ENCODE measurements around the gene CACNG1.
"Not testable (repeated sequence)": the region's sequence is repeated elsewhere in the genome, so short reads cannot be mapped to it uniquely, and the experiment has no call there.

The CACNG1 gene

GRCh38 chr17:67026341-67026740 lies 18.0 kb upstream of the CACNG1 start:
- DNase-seq, result no peak

DNA sequence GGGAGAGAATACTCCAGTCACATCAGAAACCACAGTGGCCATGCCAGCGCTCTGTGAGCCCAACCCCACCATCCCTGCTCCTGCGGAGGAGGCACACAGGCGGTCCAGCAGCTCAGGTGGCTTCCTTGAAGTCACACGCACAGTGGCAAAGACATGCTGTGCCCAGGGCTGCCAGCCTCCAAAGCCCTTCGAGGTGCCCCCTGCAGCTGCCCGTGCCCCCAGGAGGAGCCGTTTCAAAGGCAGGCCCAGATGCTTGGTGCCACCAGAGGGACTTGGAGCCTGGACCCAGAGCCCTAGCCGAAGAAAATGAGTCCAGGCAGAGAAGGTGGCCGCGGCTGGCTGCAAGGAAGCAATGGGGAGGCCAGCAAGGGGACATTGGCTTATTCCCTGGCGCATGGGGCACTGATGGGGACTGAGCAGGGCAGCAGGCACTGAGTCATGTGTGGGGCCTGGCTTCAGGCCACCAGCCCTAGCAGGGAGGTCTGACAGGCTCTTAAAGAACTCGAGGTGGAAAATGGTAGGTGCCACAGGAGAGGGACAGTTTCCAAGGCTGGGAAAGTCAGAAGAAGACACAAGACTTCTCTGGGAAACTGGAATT lies 17.2 kb upstream of the CACNG1 start:
- DNase-seq, result no peak

GRCh38 chr17:67030641-67031040 lies 13.7 kb upstream of the CACNG1 start:
- DNase-seq, result no peak

DNA sequence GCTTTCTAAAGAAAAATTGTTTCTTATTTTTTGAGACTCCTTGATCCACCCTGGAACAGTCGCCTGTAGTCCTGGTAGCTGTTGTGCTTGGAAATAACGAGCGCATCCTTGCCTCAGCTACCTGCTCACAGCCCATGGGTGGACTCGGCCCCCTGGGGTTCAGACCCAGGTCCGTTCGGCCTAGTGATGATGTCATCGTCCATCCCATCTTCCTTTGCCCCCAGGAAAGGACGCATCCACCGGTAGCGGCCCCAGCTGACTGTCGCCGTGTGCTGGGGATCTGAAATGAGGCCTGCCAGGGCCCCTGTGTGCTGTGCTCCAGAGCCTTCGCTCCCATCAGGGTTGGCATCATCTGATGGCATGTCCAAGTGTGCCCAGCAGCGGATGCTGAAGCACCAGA lies 12.0 kb upstream of the CACNG1 start:
- no peak for DNase-seq

- DNase-seq, result no peak
Observed at GRCh38 chr17:67032985-67033384, 11.4 kb upstream of the CACNG1 start.

DNA sequence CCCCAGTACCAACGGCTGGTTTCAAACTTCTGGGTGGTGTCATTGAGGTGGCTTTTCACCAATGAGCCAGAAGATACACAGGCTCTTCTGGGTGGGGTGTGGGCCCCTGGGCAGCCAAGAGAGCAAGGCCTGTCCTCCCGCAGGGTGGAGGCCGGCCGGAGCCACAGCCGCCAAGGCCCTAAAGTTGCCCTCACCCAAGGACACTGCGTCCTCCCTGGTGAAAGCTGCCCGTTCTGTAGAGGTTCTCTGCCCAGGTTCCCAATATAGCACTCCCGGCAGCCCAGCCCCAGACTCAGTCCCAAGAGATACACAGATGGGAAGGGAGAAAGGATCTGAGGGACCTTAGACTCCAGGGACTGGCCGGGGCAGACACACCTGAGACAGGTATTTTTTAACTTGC lies 10.7 kb upstream of the CACNG1 start:
- DNase-seq, result no peak

DNA sequence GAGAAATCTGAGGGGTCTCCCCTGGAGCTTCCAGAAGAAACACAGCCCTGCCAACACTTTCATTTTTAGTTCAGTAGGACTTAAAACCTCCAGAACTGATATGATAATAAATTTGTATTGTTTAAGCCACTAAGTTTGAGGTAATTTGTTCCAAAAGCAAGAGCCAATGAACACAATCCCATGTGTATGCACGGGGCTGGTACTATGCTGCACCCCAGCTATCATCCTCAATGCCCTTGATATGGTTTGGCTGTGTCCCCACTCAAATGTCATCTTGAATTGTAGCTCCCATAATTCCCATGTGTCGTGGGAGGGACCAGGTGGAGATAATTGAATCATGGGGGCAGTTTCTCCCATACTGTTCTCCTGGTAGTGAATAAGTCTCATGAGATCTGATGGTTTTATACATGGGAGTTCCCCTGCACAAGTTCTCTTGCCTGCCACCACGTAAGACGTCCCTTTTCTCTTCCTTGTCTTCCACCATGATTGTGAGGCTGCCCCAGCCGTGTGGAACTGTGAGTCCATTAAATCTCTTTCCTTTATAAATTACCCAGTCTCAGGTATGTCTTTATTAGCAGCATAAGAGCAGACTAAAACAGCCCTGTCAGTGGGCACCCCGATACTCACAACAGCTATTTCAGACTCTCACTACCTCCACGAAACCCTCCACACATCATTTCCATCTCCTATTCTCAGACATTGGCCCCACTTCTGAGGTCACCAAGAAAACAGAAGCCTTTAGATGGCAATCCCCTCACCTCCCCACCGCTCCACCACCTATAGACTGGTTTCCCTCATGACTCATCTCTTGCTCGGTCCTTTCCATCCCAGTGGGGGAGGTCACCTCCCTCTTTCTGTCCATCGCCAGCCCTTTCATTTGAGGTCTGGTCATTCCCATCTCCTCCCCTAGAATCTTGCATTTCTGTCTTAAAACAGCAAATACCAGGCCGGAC lies 8.9 kb upstream of the CACNG1 start:
- no peak for DNase-seq

DNA sequence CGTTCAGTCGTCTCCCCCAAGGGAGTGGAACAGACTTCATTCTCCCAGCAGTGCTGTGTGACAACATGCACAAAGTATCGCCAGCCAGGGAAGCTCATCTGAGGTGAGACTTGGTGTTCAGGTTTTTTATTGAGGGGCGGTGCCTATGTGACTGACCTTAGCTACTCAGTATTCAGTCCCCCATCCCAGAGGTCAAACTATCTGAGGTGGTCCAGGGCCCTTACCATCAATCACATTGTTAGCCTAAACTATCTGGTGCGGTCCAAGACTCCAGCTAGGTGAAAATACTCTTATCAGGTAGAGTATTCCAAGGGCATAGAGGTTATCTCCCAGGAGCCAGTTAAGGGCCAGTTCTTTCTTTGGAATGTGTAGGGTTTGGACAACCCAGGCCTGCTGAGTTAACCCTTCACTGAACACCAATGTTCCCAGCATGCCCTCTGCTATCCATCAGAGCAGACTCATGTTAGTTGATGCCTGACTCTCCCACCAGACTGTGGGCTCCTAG lies 5.4 kb upstream of the CACNG1 start:
- no peak for DNase-seq

DNA sequence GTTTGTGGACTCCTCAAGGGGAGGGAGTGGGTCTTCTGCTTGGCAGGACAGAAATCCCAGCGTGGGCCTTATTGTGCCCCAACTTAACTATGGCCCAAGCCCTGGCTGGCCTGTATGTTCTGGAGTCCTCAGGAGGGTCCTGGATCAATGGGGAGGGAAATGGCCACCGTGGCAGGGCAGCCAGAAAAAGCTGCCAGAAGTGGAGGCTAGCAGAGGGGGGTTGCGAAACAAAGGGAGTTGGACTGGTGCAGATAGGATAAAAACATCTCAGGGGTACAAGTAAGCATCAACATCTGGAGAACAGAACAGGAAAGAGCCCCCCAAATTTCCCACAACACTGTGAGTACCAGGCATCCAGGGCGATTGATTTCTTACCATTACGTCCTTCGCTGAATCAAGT lies 3.7 kb upstream of the CACNG1 start:
- no peak for DNase-seq

DNA sequence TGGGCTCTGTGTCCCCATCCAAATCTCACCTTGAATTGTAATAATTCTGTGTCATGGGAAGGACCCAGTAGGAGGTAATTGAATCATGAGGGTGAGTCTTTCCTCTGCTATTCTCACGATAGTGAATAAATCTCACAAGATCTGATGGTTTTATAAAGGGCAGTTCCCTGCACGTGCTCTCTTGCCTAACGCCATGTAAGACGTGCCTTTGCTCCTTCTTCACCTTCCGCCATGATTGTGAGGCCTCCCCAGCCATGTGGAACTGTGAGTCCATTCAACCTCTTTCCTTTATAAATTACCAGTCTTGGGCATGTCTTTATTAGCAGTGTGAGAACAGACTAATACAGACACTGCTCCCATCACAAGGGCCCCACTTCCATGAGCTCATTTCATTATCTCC lies 3.2 kb upstream of the CACNG1 start:
- DNase-seq, result not testable (repeated sequence)

DNA sequence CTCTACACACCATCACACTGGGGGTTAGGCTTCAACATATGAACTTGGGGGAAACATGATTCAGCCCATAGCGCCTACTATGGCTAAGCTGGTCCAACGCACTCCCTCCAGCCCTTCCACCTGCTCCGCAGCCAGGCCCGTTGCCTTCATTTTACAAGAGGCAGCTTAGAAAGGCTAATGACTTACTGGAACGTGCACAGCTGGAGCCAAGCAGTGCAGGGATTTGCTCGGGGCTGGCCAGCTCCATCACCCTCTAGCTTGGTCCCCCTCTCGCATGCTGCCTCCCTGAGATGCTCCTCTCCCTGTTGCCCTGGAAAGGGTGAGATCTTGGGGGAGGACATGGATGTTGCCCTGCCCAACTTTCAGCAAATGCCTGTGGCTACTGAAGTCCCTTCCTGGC lies 2.8 kb upstream of the CACNG1 start:
- DNase-seq, result no peak

GRCh38 chr17:67041941-67042899 lies 2.1 kb upstream of the CACNG1 start:
- DNase-seq, result no peak

DNA sequence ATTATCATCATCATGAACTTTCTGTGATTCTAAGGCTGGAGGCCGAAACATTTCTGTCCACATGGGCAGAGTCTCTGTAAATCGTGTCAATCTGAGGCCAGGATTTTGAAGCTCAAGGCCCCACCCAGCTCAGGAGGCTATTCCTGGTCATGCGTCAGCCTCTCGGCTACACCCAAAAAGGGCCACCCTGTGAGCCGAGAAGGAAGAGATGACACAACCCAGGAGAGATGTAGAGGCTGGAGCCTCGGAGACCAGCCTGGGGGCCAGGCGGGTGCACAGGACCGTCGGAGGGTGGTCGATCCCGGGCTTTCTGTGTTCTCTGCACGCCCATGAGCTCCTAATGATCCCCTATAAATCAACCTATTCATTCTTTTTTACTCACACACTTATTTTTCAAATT lies 1.1 kb upstream of the CACNG1 start:
- no peak for DNase-seq

GRCh38 chr17:67044940-67045339 lies 586 bp downstream of the CACNG1 start:
- no peak for DNase-seq

- DNase-seq, result no peak
Observed at GRCh38 chr17:67046398-67046797, 2.0 kb downstream of the CACNG1 start.

- no peak for DNase-seq
Observed at GRCh38 chr17:67047382-67047781, 3.0 kb downstream of the CACNG1 start.

- no peak for DNase-seq
Observed at GRCh38 chr17:67049025-67049739, 4.8 kb downstream of the CACNG1 start.

GRCh38 chr17:67050066-67050465 lies 5.7 kb downstream of the CACNG1 start:
- no peak for DNase-seq

DNA sequence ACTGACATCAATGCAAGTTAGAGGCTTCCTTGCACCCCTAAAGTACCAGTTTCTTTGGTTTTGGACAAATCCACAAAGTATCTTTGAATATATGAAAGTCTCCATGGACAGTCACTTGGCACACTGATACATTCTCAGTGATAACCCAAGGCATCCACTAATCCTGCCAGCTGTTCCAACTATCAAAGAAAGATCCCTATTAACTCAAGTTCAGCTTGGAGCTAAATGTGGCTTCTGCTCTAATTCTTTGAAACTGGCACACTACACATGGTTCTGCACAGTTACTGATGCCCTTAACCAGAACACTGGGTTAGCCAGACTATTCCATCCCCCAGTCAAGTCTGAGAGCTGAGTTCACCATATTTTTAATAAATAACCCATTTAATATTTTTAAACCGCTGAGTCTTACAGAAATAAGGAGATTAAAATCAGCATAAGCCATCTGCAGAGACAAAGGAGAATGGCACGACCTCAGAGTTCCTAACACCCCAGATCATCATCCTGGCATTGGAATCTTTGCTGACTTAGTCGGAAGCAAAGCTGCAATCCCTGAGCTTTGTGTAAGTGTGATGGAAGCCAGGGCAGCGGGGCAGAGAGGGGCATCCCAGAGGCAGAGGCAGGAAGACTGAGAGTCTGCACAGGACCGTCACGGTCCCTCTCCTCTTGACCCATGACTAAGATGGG lies 6.3 kb downstream of the CACNG1 start:
- no peak for DNase-seq

DNA sequence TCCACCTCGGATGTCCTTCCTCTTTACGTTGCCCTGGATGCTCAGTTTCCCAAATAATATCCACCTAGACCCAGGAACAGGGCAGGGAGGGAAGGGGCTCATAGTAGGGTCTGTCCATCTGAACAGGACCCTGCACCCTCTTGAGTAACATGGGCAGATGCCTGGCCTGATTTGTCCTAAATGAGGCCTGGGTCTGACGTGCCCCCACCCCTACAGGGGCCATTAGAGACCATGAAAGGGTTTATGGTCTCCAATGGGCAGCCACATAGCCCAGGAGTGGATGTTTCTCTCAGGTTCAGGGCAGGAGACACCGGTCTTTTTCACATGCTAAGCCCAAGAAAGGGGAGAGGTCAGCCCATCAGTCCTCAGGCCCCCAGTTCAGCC lies 6.8 kb downstream of the CACNG1 start:
- no peak for DNase-seq

GRCh38 chr17:67051837-67052236 lies 7.5 kb downstream of the CACNG1 start:
- no peak for DNase-seq

Measured in NCI-H2081 treated with DMSO at 0.1 percent for 48 hours (cell line).